GM19328 (cell line): ENCODE data around the gene NPAS3.

Experiments used
- ATAC-seq: cut with Tn5 transposase; IDR thresholded peaks from one replicate; pipeline ENCODE4 v1.9.1; 2021; ENCODE audit warnings: mild to moderate bottlenecking, moderate library complexity; ENCODE audit not compliant: unreplicated experiment

NPAS3 gene

GRCh38 chr14:33727606-33728005, 788.9 kb downstream of the NPAS3 start:
- ATAC-seq: no peak

GRCh38 chr14:33728010-33728498, 789.4 kb downstream of the NPAS3 start:
- ATAC-seq: no peak

DNA sequence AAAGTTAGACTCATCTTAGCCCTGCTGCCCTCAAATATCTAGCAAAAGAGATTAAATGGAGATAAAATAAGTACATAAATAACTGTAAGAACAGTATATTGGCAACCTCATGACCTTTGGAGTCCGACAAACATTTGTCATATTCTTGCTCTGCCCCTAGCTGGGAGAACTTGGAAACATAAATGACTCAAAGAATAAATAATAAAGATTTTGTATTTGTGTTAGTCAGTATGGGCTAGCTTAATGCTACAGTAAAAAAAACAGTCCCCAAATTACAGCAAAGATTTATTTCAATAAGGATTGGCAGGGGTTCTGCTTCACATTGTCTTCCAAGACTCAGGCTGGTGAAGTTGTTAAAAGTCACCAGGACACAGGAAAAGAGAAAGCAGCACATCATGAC, 791.5 kb downstream of the NPAS3 start:
- no peak for ATAC-seq

DNA sequence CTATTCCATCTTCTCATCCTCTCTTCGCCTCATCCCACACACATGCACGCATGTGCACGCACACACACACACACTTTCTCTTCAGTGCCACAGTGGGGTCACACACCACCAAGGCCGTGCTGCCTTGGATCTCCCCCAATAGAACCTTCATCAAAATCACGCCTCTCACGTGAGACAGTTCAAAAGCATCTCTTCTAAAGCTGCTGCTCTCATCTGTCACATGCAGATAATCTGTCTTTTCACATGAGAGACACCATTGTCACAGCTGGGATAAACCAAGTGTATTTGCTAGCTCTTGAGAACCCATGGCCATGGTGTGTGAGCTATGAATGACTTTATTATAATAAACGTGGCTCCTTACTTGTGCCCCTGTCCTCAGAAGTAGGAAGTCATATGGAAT, 793.5 kb downstream of the NPAS3 start:
- no peak for ATAC-seq

DNA sequence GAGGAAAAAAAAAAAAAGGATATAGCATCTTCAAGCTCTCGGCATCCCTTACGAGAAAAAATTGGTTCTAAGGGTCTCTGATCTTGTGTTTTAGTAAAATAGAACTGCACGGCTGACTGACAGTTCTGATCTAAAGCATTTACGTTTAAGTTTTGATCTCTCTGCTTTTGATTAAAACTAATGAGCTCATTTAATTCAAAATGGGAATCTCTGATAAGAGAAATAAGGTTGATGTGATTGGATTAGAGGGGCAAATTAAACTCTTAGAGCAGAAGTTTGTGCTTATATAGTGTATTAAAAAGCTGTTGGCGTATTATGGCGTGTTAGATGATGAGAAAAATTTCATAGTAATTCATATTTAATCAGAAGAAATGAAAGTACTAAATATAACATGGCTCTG, 794.6 kb downstream of the NPAS3 start:
- ATAC-seq: no peak

- no peak for ATAC-seq
Observed at GRCh38 chr14:33733721-33734120, 795.0 kb downstream of the NPAS3 start.

GRCh38 chr14:33734387-33734786, 795.7 kb downstream of the NPAS3 start:
- no peak for ATAC-seq

DNA sequence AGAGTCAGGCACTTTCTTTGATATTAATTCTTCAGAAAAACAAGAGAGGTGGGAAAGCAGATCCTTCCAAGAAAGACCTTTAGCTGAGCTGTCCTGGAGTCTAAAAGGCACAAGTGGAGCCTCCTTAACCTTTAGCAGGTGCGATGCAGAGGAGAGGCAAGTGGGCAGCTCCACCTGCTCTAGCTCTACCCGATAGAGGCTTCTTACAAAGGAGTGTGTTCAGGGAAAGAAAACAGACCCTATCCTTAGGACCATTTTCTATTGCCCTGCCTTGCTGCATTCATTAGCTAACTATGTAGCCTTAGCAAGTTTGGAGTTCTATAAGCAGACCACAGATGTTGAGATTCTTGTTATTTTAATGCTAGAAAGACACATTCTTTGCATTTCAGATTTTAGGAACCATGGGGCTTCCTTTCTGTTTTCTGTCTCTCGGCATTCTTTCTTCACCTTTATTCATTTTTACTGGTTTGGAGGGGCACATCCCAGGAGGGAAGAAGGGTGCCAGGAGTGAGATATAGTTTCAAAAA, 797.7 kb downstream of the NPAS3 start:
- ATAC-seq: no peak

DNA sequence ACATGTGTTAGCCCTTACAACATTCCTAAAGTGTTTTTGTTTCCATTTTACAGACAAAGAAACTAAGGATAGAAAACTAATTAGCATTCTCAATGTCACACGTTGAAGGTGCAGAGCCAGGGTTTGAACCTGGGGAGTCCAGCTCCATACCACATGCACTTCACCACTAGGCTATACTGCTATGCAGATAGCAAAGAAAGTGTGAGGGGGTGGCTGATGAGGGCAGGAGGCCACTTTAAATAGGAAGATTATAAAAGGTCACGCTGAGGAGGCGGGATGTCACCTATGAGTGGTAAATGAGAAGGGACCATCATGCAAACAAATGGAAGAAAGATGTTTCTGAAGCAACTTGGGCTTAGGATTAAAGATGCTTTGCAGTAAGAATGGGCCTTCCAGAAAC, 798.3 kb downstream of the NPAS3 start:
- no peak for ATAC-seq

DNA sequence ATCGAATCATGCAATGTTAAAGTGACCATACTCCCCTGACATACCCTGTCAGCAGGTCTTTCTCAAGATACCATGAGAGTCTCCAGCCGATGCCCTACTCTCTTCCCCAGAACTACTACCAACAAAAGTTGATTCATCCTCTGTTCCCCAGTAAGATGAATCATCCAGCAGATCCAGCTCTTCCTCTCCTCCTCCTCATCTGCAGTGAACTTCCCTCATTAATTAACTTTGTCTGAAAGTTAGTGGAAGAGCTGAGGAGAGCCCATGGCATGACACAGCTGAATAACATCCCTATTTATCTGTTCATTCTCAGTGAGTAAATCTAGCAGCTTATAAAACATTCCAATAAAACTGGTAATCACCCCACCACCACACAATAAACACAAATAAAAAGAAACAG, 798.8 kb downstream of the NPAS3 start:
- no peak for ATAC-seq

- ATAC-seq: no peak
Observed at GRCh38 chr14:33738029-33738428, 799.4 kb downstream of the NPAS3 start.

- ATAC-seq: no peak
Observed at GRCh38 chr14:33738491-33738890, 799.8 kb downstream of the NPAS3 start.

DNA sequence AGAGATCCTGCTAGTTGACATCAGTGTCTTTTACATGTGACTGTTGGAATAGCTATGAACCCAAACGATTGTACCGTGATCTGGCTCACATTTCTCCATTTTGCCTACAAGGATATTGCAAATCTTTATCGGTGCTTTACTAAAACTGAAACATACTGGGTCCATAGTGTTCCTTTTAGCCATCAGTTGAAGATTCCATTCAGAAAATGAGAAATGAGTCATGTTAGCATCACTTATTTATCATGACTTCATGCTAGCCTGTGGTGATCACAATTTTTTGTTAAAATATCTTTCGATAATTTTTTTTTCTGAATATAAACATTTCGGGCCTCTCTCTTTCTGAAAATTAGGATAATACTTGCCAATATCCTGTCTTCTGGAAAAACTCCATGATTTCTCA, 801.9 kb downstream of the NPAS3 start:
- ATAC-seq: no peak

- ATAC-seq: no peak
Observed at GRCh38 chr14:33742166-33742565, 803.5 kb downstream of the NPAS3 start.

- no peak for ATAC-seq
Observed at GRCh38 chr14:33745163-33745562, 806.5 kb downstream of the NPAS3 start.

DNA sequence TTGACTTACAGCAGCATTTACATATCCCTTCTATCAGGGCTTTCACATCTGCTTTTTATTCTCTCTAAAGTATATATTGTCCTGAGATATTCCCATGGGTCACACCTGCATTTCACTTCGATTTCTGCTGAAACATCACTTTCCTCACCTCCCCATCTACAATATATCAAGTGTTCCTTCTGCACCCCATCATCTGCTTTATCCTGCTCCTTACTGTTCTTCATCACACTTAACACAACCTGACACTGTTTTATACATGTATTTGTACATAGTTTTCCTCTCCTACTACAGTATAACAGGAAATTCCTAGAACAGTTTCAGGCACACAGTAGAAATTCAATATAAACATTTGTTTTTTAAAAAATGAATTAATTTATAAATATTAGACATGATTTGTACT, 809.1 kb downstream of the NPAS3 start:
- no peak for ATAC-seq

DNA sequence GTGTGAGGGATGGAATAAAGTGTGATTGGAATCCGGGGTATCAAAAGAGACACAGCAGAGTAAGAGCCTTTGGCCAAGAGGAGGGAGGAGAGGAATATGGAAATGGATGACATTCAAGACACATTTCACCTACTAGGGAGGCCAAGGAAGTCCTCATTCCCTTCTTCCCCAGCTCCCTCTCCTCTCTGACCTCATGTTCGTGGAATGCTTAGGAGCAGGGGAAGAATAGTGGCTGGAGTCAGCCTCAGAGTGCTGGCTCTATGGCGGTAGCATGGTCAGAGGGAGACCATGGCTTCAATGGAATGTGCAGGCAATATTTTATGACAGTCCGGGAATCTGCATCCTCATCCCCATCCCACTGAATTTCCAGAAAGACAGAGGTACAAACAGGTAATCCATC, 815.6 kb downstream of the NPAS3 start:
- ATAC-seq: no peak

- ATAC-seq: no peak
Observed at GRCh38 chr14:33755358-33755757, 816.7 kb downstream of the NPAS3 start.

DNA sequence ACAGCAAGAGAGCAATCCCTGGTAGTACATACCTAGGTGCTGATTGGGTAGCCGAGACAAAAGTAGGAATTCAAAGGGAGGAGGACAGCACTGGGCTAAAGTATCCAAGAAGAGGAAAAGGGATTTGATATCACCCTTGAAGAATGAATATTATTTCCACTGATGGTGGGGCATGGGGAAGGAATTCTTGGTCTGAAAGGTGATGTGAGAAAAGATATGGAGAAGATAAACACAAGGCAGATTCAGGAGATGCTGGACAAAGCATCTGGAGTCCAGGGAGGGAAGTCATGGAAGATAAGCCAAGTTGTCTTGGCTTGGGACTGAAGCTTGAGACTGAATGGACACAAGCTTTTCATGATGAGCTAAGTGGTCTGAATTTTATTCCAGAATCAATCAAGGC, 818.2 kb downstream of the NPAS3 start:
- no peak for ATAC-seq

DNA sequence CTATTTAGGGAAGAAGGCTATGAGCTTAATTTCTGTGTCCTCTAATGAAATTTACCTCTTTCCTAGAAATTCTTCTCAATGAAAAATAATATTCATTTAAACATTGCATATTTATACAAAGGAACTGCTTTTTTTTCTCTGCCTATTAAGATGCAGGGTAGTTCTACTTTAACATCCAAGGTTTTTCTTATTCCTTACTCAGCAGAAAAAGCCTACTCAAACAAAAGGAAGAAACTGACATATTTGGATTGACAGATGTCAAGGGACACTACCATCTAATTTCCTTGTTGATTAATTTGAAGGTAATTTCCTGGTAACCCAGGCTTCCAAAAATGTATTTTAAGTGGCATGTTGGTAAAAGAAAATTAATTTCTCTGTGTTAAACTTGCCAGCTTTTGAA, 819.9 kb downstream of the NPAS3 start:
- ATAC-seq: no peak

- ATAC-seq: no peak
Observed at GRCh38 chr14:33762161-33762851, 823.6 kb downstream of the NPAS3 start.

- ATAC-seq: no peak
Observed at GRCh38 chr14:33764876-33765650, 826.4 kb downstream of the NPAS3 start.
